Choroid plexus epithelial cell (primary cell): ENCODE data around the gene TSTD1.
A peak's percentile ranks its signal among the peaks of the same experiment; 100 is the strongest.

Experiments used
- DNase-seq: peaks from one replicate; pipeline ENCODE4 v3.0.0-alpha.2; 2010; ENCODE audit warnings: low read depth
- H3K4me3 ChIP-seq: 2 replicates; pipeline ENCODE4 v1.5.1; 2011; ENCODE audit warnings: low read depth, mild to moderate bottlenecking, control low read depth, low read length, moderate library complexity
- CTCF ChIP-seq: conservative IDR thresholded peaks from 2 replicates; pipeline ENCODE4 v1.5.1; 2011; ENCODE audit warnings: low read depth, mild to moderate bottlenecking, control low read depth, inconsistent platforms, low read length, moderate library complexity

Gene TSTD1

DNA sequence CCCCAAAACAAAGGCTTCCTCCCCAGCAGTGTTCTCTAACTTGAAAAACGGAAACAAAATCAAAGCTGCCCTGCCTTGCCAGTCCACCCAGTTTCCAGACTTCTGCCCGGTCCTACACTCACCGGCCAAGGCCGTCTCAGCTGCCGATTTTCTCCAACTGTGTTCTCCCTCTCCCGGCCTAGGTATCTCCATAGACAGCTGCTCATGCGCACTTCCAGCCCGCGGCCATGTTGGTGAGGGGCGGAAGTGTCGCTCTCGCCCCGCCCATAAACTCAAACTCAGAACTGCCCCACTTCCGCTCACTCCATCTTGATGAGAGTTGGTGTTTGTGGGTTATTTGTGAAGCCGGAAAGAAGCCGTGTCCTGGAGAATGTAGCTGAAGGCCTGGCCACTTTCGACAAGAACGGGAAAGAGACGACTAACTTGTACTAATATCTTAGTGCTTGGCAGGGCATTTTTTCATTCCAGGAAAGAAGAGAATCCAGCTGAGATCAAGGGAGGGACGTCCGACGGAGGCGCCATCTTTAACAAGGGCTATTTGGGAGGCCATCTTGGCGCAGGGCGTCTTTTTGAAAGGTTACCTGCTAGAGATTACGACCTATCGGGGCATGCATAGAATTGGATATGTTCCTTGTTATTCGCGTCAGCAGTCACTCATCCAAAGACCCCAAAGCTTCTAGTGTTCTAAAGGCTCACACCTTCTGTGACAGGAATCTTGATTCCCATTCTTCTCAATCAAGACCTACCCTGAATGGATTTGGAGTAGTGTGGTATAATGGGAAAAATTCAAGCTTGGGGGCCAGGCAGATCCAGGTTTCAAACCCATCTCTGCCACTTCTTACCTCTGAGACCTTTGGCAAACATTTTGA lies 7.2 kb upstream of the TSTD1 start, which contains the start of gene USF1:
USF1 (minus strand) TSS at position 242 of the 869 bp plus-strand sequence. CDS start 2,702 bp downstream, outside the sequence.
- no peak for TF ChIP-seq CTCF
- H3K4me3 ChIP-seq: peak within 1 kb of the TSS; percentile 84
- peak; percentile 98 for DNase-seq

DNA sequence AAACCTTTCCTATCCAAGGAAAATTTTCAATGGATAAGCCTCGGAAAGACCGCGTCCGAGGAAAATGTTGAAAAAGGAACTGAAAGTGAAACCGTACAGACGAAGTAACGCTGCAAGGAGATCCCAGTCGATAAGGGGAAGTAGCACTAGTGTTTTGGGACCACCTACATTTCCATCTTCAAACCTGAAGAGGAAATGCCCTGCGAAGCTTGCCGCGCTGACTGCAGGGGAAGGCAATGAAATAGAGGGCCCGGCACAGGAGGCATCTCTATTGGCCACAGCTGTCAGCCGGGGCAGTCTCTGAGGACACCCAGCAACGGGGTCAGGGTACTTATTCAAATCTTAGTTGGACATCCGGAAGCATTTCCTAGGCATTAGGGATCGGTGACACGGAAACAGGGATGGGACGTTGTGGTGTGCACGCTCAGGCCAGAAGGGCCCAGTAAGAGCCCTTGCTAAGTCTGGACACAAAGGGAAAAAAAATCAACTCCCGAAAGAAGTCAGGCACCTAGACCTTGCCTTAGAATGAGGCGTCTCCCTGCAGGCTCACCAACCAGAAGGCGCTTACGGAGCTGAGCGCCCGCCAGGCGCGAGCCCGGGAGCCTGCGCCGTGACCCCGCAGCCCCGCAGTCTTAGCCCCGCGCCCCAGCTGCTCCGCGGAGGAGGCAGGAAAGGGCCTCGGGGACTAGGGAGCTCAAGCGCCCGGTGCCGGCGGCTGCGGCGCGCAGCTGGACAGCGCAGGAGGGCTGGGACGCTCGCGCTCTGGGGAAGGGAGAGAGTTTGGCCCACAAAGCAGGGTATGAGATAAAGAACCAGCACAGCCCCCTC lies 6.4 kb upstream of the TSTD1 start:
- peak; percentile 70 for DNase-seq
- TF ChIP-seq CTCF: no peak
- H3K4me3 ChIP-seq: peak overlapping the region; percentile 84

DNA sequence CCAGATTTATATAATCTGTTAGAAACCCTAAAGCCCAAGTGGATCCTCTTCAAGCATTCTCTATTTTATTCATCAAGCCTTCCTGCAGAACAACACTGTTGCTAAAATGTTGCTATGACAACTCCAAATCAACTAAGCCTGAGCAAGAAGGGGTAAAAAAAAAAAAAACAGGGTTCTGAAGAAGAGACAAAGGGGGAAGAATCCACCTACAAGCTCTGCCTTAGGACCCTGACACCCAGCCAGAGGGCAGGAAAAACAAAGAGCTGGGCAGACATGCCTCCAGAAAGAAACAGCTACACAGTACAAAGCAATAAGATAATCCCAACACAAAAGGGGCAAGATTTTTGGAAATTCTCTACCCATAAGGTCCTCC lies 5.8 kb upstream of the TSTD1 start:
- H3K4me3 ChIP-seq: peak overlapping the region; percentile 84
- no peak for TF ChIP-seq CTCF
- DNase-seq: no peak

- DNase-seq: no peak
- H3K4me3 ChIP-seq: no peak overlapping the region
- no peak for TF ChIP-seq CTCF
These were observed 782 bp upstream of the TSTD1 start for GRCh38 chr1:161039546-161039945.

DNA sequence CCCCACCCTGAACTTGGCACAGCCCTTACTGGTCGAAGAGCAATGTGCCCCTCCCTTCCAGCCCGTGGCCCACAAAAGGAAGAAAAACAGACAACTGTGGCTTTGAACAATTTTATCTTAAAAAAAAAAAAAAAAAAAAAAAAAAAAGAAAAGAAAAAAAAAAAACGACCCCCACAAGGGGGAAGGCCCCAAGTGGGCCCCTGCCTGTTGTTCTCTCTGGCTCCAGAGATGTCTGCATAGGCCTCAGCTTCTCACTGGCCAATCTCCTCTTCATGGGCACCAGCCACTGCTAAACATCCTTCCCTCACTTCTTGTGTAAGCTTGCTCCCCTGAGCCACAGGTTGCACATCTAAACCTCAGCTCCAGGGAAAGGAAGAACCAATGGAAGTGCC lies 386 bp upstream of the TSTD1 start:
- DNase-seq: no peak
- H3K4me3 ChIP-seq: peak overlapping the region; percentile 53
- no peak for TF ChIP-seq CTCF

- DNase-seq: no peak
- H3K4me3 ChIP-seq: peak overlapping the region; percentile 53
- no peak for TF ChIP-seq CTCF
These were observed 872 bp downstream of the TSTD1 start for GRCh38 chr1:161037661-161038522.
